HCT116 (cell line): ENCODE measurements around the gene ZFHX3. TPM values are rescaled to one million over a fixed set of nuclear protein-coding genes. Genes with fewer than 3 reads are reported as not detected.

Source experiments
- ATAC-seq: fragments of 200-7000 bp; cut with Tn5 transposase; 2 replicates; pipeline ENCODE4 v1.9.1; 2020; ENCODE audit warnings: mild to moderate bottlenecking, moderate library complexity
- BruUV-seq: library from RNA; stranded (reverse); fragments of 400-500 nt; replicated peaks from 2 replicates; lab custom pipeline; 2021; lab: Mats Ljungman, UMichigan
- CTCF ChIA-PET: fragments of 300-600 bp; sonication (Branson Sonifier 250); formaldehyde crosslinking; loops from one replicate; lab custom pipeline; 2021; ENCODE audit warnings: antibody characterized with exemption; lab: Charles Lee
- POLR2A ChIA-PET: fragments of 300-600, 350-600 bp; sonication (Branson Sonifier 250); formaldehyde crosslinking; loops from one replicate; lab custom pipeline; 2021; ENCODE audit warnings: antibody characterized with exemption; lab: Charles Lee
- RAD21 ChIA-PET, 2 experiments: fragments of 300-600 bp; sonication (Branson Sonifier 250); formaldehyde crosslinking; loops; one replicate each; lab custom pipeline; 2023; ENCODE audit warnings: low total read pairs in 2 of 2; ENCODE audit not compliant: uncharacterized antibody in 2 of 2, unreplicated experiment in 2 of 2, low non-redundant PET in 1 of 2; lab: Charles Lee
- DNase-seq: peaks from one replicate; pipeline ENCODE4 v3.0.0-alpha.2; 2010; ENCODE audit warnings: low read depth, low spot score
- H2AFZ ChIP-seq: fragments of 200-600 bp; shearing (Covaris generic), sonication (generic); 2 replicates; pipeline ENCODE4 v1.6.1; 2017; ENCODE audit warnings: low read depth, mixed run types, mixed read lengths, antibody characterized with exemption, low read length; ENCODE audit not compliant: poor library complexity, severe bottlenecking
- H3K27ac ChIP-seq: 2 replicates; pipeline ENCODE4 v1.5.1; 2012; ENCODE audit warnings: low read depth, low read length
- H3K27me3 ChIP-seq: fragments of 200-600 bp; sonication (generic); 2 replicates; pipeline ENCODE4 v1.6.1; 2016; ENCODE audit warnings: mixed run types, low read length, mixed read lengths; ENCODE audit not compliant: insufficient read depth
- H3K36me3 ChIP-seq, 2 experiments: fragments of 200-500 bp in 1 of 2; fragments of 200-600 bp in 1 of 2; sonication (Bioruptor generic) in 1 of 2; sonication (generic) in 1 of 2; 2 replicates each; pipeline versions ENCODE4 v1.5.1 to v1.6.1; 2014 to 2016; ENCODE audit warnings: low read length in 2 of 2, inconsistent platforms in 1 of 2, mixed read lengths in 1 of 2, mixed run types in 1 of 2; ENCODE audit not compliant: insufficient read depth in 2 of 2, control insufficient read depth in 1 of 2
- H3K4me1 ChIP-seq, 2 experiments: fragments of 200-600 bp in 1 of 2; sonication (generic) in 1 of 2; 2 replicates each; pipeline versions ENCODE4 v1.5.1 to v1.6.1; 2012 to 2017; ENCODE audit warnings: low read length in 2 of 2, inconsistent platforms in 1 of 2, mild to moderate bottlenecking in 1 of 2, mixed read lengths in 1 of 2, mixed run types in 1 of 2, moderate library complexity in 1 of 2; ENCODE audit not compliant: insufficient read depth in 2 of 2, control insufficient read depth in 1 of 2
- H3K4me2 ChIP-seq: fragments of 200-600 bp; sonication (generic); 2 replicates; pipeline ENCODE4 v1.6.1; 2017; ENCODE audit warnings: mixed run types, low read length, mixed read lengths
- H3K4me3 ChIP-seq, 2 experiments: fragments of 200-600 bp in 1 of 2; sonication (generic) in 1 of 2; replicated peaks in 1 of 2; 2 replicates each; pipeline ENCODE4 v1.5.1; 2011 to 2016; ENCODE audit warnings: low read length in 2 of 2, control low read depth in 1 of 2, low read depth in 1 of 2, mild to moderate bottlenecking in 1 of 2, mixed read lengths in 1 of 2, mixed run types in 1 of 2
- H3K79me2 ChIP-seq: fragments of 200-600 bp; sonication (generic); 2 replicates; pipeline ENCODE4 v1.6.1; 2017; ENCODE audit warnings: mild to moderate bottlenecking, mixed run types, low read length, moderate library complexity, mixed read lengths; ENCODE audit not compliant: insufficient read depth
- H3K9ac ChIP-seq: fragments of 200-600 bp; sonication (generic); 2 replicates; pipeline ENCODE4 v1.6.1; 2016; ENCODE audit warnings: low read length, mixed read lengths
- H3K9me2 ChIP-seq: fragments of 200-600 bp; sonication (generic), shearing (Covaris generic); 2 replicates; pipeline ENCODE4 v1.6.1; 2017; ENCODE audit warnings: mixed run types, mild to moderate bottlenecking, moderate library complexity; ENCODE audit not compliant: insufficient read depth
- H3K9me3 ChIP-seq, 2 experiments: fragments of 200-500 bp in 1 of 2; fragments of 200-600 bp in 1 of 2; sonication (Bioruptor generic) in 1 of 2; sonication (generic) in 1 of 2; 2 replicates each; pipeline ENCODE4 v1.6.1; 2014 to 2017; ENCODE audit warnings: low read length in 2 of 2, mixed read lengths in 2 of 2, inconsistent platforms in 1 of 2, low read depth in 1 of 2, mild to moderate bottlenecking in 1 of 2, mixed run types in 1 of 2, moderate library complexity in 1 of 2; ENCODE audit not compliant: control insufficient read depth in 1 of 2, insufficient read depth in 1 of 2
- H4K20me1 ChIP-seq: fragments of 200-600 bp; sonication (generic), shearing (Covaris generic); 2 replicates; pipeline ENCODE4 v1.6.1; 2017; ENCODE audit warnings: mixed run types, mild to moderate bottlenecking, moderate library complexity; ENCODE audit not compliant: insufficient read depth
- ATF3 ChIP-seq: IDR thresholded peaks from 2 replicates; pipeline ENCODE4 v1.6.1; 2012
- CBX3 ChIP-seq: IDR thresholded peaks from 2 replicates; pipeline ENCODE4 v1.6.1; 2012; ENCODE audit warnings: low read depth
- CEBPB ChIP-seq: IDR thresholded peaks from 2 replicates; pipeline ENCODE4 v1.6.1; 2012; ENCODE audit warnings: low read depth
- CTCF ChIP-seq, 3 experiments: fragments of 200-600 bp in 1 of 3; sonication (generic) in 1 of 3; IDR thresholded peaks in 2 of 3; conservative IDR thresholded peaks in 1 of 3; 2 replicates each; pipeline ENCODE4 v1.5.1; 2012 to 2017; ENCODE audit warnings: low read depth in 2 of 3, low read length in 2 of 3, antibody characterized with exemption in 1 of 3, borderline replicate concordance in 1 of 3, control low read depth in 1 of 3, mild to moderate bottlenecking in 1 of 3, mixed read lengths in 1 of 3, mixed run types in 1 of 3, moderate library complexity in 1 of 3; ENCODE audit not compliant: insufficient read depth in 1 of 3
- EGR1 ChIP-seq: IDR thresholded peaks from 2 replicates; pipeline ENCODE4 v1.6.1; 2012; ENCODE audit warnings: low read depth
- ELF1 ChIP-seq: IDR thresholded peaks from 2 replicates; pipeline ENCODE4 v1.6.1; 2012; ENCODE audit warnings: low read depth, borderline replicate concordance
- EZH2 ChIP-seq: fragments of 200-600 bp; sonication (generic); IDR thresholded peaks from 2 replicates; pipeline ENCODE4 v1.6.1; 2017; ENCODE audit warnings: antibody characterized with exemption, mixed run types
- FOSL1 ChIP-seq: IDR thresholded peaks from 2 replicates; pipeline ENCODE4 v1.6.1; 2012; ENCODE audit warnings: low read depth
- JUND ChIP-seq: IDR thresholded peaks from 2 replicates; pipeline ENCODE4 v1.6.1; 2012
- POLR2A ChIP-seq: IDR thresholded peaks from 2 replicates; pipeline ENCODE4 v1.7.0; 2011; ENCODE audit warnings: borderline replicate concordance; ENCODE audit not compliant: insufficient read depth, insufficient read length; ENCODE audit errors: extremely low read depth
- RAD21 ChIP-seq: IDR thresholded peaks from 2 replicates; pipeline ENCODE4 v1.6.1; 2012; ENCODE audit warnings: low read depth, mild to moderate bottlenecking
- REST ChIP-seq: IDR thresholded peaks from 2 replicates; pipeline ENCODE4 v1.6.1; 2012; ENCODE audit warnings: low read depth
- SIN3A ChIP-seq: IDR thresholded peaks from 2 replicates; pipeline ENCODE4 v1.6.1; 2012; ENCODE audit warnings: low read depth
- SRF ChIP-seq: IDR thresholded peaks from 2 replicates; pipeline ENCODE4 v1.6.1; 2012; ENCODE audit warnings: low read depth
- TCF7L2 ChIP-seq: IDR thresholded peaks from 2 replicates; pipeline ENCODE4 v1.7.0; 2011; ENCODE audit warnings: borderline replicate concordance, inconsistent platforms; ENCODE audit not compliant: insufficient read depth, insufficient read length; ENCODE audit errors: extremely low read depth
- YY1 ChIP-seq: IDR thresholded peaks from 2 replicates; pipeline ENCODE4 v1.6.1; 2011; ENCODE audit warnings: low read length, low read depth, moderate library complexity, mild to moderate bottlenecking; ENCODE audit not compliant: insufficient replicate concordance; ENCODE audit errors: extremely low read depth
- ZFX ChIP-seq: fragments of 450-650 bp; IDR thresholded peaks from 2 replicates; pipeline ENCODE4 v1.6.1; 2017
- ZNF274 ChIP-seq: fragments of 200-500 bp; sonication (Bioruptor generic); IDR thresholded peaks from 2 replicates; pipeline ENCODE4 v1.6.1; 2014; ENCODE audit warnings: mild to moderate bottlenecking, low read depth, low read length, inconsistent platforms
- intact Hi-C: fragments of 100-400 bp; cut with micrococcal nuclease; formaldehyde crosslinking; loops from 2 replicates; pipeline ENCODE4 v1.10.0; 2022
- total RNA-seq: library from RNA; stranded (reverse); gene quantifications from one replicate; pipeline ENCODE4 v1.2.1, GENCODE V29; 2021; ENCODE audit not compliant: unreplicated experiment
- TF ChIP-seq, protein P1 (sequence below): IDR thresholded peaks from 2 replicates; pipeline ENCODE4 v1.6.1; 2012
- TF ChIP-seq, protein P2 (sequence below): IDR thresholded peaks from 2 replicates; pipeline ENCODE4 v1.6.1; 2011; ENCODE audit warnings: mild to moderate bottlenecking, low read length, moderate library complexity; ENCODE audit not compliant: insufficient replicate concordance; ENCODE audit errors: extremely low read depth

The ZFHX3 gene
- total RNA-seq, 1 experiment from 2014 or later = 6.3 TPM

DNA sequence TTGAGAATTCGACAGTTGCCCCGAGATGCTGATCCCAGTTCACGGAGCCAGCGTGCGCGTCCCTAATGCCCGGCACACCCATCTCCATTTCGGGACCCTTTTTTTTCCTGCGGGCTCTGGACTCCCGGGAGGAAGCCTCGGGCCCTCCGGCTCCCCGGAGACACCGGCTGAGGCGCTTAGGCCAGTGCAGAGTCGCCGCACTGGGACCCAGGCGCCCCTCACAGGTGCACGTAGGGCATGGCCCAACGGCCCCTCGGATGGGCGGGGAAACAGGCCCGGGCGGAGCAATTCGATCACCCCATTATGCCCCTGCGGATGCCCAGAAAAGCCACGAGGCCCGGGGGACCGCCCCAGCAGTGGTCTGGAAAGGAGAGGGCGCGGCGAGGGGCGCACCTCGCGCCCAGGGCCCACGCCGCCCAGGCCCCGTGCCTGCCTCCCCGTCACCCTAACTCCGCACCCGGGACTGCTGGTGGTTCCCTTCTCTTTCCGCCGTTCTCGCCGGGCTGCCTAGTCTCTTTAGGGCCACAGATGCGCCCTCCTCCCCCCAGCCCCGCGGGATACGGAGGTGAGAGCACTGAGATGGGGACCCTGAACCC lies 18.5 kb upstream of the ZFHX3 start:
- DNase-seq (no peak), ATAC-seq (no peak)
- Histone ChIP-seq H3K4me2 (no peak overlapping the region), H3K79me2 (no peaks in the 10 kb centered on the region), H3K4me3 (no peak overlapping the region), H2AFZ (no peak overlapping the region), H4K20me1 (no peaks in the 10 kb centered on the region), H3K27me3 (no peaks in the 10 kb centered on the region), H3K9me2 (0 out of 2 replicates have a peak, but pooled peaks cover 3% of the 10 kb centered on the region), H3K36me3 (no peaks in the 10 kb centered on the region), H3K4me1 (peaks cover 10 to 31% of the 10 kb centered on the region in 2 experiments; a peak in 3 of 4 replicates), H3K27ac (no peak overlapping the region), H3K9ac (no peak overlapping the region), H3K9me3 (no peaks in the 10 kb centered on the region)
- intact Hi-C loops = no loop called here
- RAD21 ChIA-PET = no interaction called here
- BruUV-seq = no TSS peak
- TF ChIP-seq EZH2 (no peak), ZFX (no peak), CBX3 (no peak), POLR2A (no peak), TCF7L2 (no peak), ZNF274 (no peak), JUND (no peak), SIN3A (no peak), FOSL1 (no peak), YY1 (no peak), SRF (no peak), ELF1 (no peak), ATF3 (no peak), RAD21 (no peak), CTCF (IDR thresholded peaks at IDR 0.05 in 2 of 3, conservative IDR thresholded peaks at IDR 0.05 in 1 of 3; ENCODE audit: borderline replicate concordance in 1 of 3, insufficient read depth in 1 of 3, low read depth in 2 of 3, low read length in 2 of 3) (no peak), EGR1 (no peak), REST (no peak), CEBPB (no peak)
- TF ChIP-seq, protein P1, sequence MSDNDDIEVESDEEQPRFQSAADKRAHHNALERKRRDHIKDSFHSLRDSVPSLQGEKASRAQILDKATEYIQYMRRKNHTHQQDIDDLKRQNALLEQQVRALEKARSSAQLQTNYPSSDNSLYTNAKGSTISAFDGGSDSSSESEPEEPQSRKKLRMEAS = no peak
- TF ChIP-seq, protein P2, sequence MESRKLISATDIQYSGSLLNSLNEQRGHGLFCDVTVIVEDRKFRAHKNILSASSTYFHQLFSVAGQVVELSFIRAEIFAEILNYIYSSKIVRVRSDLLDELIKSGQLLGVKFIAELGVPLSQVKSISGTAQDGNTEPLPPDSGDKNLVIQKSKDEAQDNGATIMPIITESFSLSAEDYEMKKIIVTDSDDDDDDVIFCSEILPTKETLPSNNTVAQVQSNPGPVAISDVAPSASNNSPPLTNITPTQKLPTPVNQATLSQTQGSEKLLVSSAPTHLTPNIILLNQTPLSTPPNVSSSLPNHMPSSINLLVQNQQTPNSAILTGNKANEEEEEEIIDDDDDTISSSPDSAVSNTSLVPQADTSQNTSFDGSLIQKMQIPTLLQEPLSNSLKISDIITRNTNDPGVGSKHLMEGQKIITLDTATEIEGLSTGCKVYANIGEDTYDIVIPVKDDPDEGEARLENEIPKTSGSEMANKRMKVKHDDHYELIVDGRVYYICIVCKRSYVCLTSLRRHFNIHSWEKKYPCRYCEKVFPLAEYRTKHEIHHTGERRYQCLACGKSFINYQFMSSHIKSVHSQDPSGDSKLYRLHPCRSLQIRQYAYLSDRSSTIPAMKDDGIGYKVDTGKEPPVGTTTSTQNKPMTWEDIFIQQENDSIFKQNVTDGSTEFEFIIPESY = no peak
- CTCF ChIA-PET = no interaction called here
- POLR2A ChIA-PET = no interaction called here
